OCI-LY3 (cell line): Measurements from ENCODE around the gene PPP1R9A.

ENCODE experiments used
- EZH2phosphoT487 ChIP-seq: fragments of 200-600 bp; shearing (Covaris generic); IDR thresholded peaks from 2 replicates; pipeline ENCODE4 v1.6.1; 2018; ENCODE audit warnings: antibody characterized with exemption, mixed run types, low read depth
- TF ChIP-seq, protein P1 (sequence below): fragments of 200-600, 300-600 bp; sonication (generic); IDR thresholded peaks from 2 replicates; pipeline ENCODE4 v1.5.1; 2014; ENCODE audit warnings: antibody characterized with exemption, low read length, low read depth

DNA sequence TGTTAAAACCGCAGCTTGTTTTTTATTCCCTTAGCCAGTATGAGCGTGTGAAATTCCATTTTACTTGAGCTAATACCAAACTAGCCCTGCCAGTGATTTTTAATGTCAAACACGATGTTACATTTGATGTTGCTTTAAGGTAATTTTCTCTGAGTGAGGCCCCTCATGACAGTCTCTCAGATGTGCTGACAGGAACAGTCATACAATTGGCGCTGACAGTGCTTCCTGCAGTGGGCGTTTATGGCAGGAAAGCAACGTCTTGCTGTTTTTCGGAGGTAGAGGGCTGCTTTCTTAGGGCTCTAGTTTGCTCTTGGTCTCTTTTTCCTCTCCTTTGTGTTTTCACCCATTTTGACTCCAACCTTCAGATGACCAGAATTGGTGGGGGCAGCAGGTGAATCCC lies 397.6 kb downstream of the PPP1R9A start:
- TF ChIP-seq EZH2phosphoT487, result no peak
- TF ChIP-seq, protein P1, sequence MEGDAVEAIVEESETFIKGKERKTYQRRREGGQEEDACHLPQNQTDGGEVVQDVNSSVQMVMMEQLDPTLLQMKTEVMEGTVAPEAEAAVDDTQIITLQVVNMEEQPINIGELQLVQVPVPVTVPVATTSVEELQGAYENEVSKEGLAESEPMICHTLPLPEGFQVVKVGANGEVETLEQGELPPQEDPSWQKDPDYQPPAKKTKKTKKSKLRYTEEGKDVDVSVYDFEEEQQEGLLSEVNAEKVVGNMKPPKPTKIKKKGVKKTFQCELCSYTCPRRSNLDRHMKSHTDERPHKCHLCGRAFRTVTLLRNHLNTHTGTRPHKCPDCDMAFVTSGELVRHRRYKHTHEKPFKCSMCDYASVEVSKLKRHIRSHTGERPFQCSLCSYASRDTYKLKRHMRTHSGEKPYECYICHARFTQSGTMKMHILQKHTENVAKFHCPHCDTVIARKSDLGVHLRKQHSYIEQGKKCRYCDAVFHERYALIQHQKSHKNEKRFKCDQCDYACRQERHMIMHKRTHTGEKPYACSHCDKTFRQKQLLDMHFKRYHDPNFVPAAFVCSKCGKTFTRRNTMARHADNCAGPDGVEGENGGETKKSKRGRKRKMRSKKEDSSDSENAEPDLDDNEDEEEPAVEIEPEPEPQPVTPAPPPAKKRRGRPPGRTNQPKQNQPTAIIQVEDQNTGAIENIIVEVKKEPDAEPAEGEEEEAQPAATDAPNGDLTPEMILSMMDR, result no peak
